Stomach (tissue), 4 donors: ENCODE data around the gene SLC37A1.

Experiments
- CTCF ChIP-seq, 7 experiments: fragments of 450-650 bp in 4 of 7; fragments of 200-600 bp in 3 of 7; sonication (generic) in 3 of 7; IDR thresholded peaks; one replicate each; pipeline ENCODE4 v1.5.1; 2016 to 2019; ENCODE audit warnings: antibody characterized with exemption in 7 of 7, control low read depth in 2 of 7, mild to moderate bottlenecking in 1 of 7
- EP300 ChIP-seq: sonication (generic); formaldehyde crosslinking; IDR thresholded peaks from one replicate; pipeline ENCODE4 v1.6.1; 2017; ENCODE audit warnings: antibody characterized with exemption
- POLR2A ChIP-seq, 4 donors: fragments of 450-650 bp; IDR thresholded peaks; one replicate each; pipeline ENCODE4 v1.6.1; 2016; ENCODE audit warnings: antibody characterized with exemption in 4 of 4, control low read depth in 2 of 4, mild to moderate bottlenecking in 1 of 4, moderate library complexity in 1 of 4
- POLR2AphosphoS5 ChIP-seq, 3 donors: sonication (generic); formaldehyde crosslinking; IDR thresholded peaks; one replicate each; pipeline ENCODE4 v1.6.1; 2016; ENCODE audit warnings: antibody characterized with exemption in 3 of 3

GRCh38 chr21:42590431-42591131, 76.9 kb downstream of the SLC37A1 start:
- no peak for TF ChIP-seq POLR2AphosphoS5 (IDR thresholded peaks at IDR 0.05)
- TF ChIP-seq CTCF (IDR thresholded peaks at IDR 0.05): no peak
- no peak for TF ChIP-seq EP300
- no peak for TF ChIP-seq POLR2A (IDR thresholded peaks at IDR 0.05)
